Thoracic aorta (tissue), 2 donors: ENCODE data around the gene KLHL29. TPM values are rescaled to one million over a fixed set of nuclear protein-coding genes. Genes with fewer than 3 reads are reported as not detected.

Source experiments
- ATAC-seq: fragments of 150-250 bp; one replicate; pipeline ENCODE4 v1.8.0; 2017; ENCODE audit warnings: low read depth; ENCODE audit not compliant: insufficient number of reproducible peaks, low FRiP score
- DNase-seq: peaks from one replicate; pipeline ENCODE4 v3.0.0-alpha.2; 2020; ENCODE audit warnings: low spot score
- H3K27ac ChIP-seq, 2 donors: fragments of 200-600 bp; sonication (generic); 1 replicate in 1 of 2; 2 replicates in 1 of 2; pipeline ENCODE4 v1.5.1; 2016; ENCODE audit warnings: mild to moderate bottlenecking in 2 of 2, moderate library complexity in 2 of 2
- H3K27me3 ChIP-seq: fragments of 200-600 bp; sonication (generic); replicated peaks from 2 replicates; pipeline ENCODE4 v1.6.0; 2016; ENCODE audit warnings: mild to moderate bottlenecking; ENCODE audit not compliant: insufficient read depth
- H3K36me3 ChIP-seq: fragments of 200-600 bp; sonication (generic); one replicate; pipeline ENCODE4 v1.5.1; 2016
- H3K4me1 ChIP-seq, 2 donors: fragments of 200-600 bp; sonication (generic); 1 replicate in 1 of 2; 2 replicates in 1 of 2; pipeline versions ENCODE4 v1.5.1 to v1.6.0; 2016; ENCODE audit warnings: low read depth in 2 of 2, mild to moderate bottlenecking in 1 of 2; ENCODE audit not compliant: control insufficient read depth in 1 of 2
- H3K4me3 ChIP-seq: fragments of 200-600 bp; sonication (generic); 2 replicates; pipeline ENCODE4 v1.5.1; 2016; ENCODE audit warnings: mild to moderate bottlenecking
- H3K9me3 ChIP-seq: fragments of 200-600 bp; sonication (generic); 2 replicates; pipeline ENCODE4 v1.5.1; 2016
- total RNA-seq, 2 donors: library from RNA; depleted of rRNA; stranded (reverse); fragments of >200 nt; gene quantifications; one replicate each; pipeline versions ENCODE4 v1.1.0 to v1.2.3, GENCODE V29; 2016
- TF ChIP-seq, protein P1 (sequence below): fragments of 200-600 bp; sonication (generic); IDR thresholded peaks from one replicate; pipeline ENCODE4 v1.5.1; 2019; ENCODE audit warnings: antibody characterized with exemption

The KLHL29 gene
- total RNA-seq, 2 donors from 2014 or later = 18.5 to 24.4 TPM

DNA sequence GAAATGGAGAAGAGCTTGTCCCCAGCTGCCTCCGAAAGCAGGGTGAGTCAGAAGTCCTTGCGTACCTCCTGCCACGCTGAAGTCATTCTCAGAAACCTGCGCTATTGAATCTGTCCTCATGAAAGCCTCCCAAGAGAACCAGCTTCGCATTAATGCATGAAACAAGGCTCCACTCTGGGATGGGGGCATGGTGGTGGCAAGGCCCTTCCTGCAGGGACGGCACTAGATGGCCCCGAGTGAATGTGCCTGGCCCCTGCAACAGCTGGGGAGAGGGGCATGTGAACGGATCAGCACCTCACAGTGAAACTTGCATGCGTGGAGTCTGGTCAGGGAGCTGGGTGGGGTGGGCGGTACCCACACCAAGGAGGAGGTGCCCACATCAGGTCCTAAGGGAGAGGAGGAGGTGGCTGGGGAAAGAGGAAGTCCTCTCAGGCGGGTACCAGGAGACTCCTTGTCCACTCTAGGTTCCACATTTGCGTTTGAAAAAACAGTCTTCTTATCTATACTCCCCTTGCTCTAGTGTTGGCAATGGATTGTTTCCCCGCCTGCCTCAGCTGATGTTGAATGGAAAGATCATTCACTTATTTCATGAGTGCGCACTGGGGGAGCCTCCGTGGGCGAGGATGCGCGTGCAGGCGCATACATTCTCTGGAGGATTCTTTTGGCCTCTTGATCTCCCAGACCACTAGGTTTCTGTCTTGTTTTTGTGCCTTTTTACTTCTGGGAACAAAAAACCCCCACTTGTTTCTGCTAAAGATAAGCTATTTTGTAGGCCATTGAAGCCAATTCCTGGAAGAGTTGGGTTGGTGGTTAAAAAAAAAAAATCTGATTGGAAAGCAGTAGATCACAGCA is 104.7 kb downstream of the KLHL29 start:
- no peak for ATAC-seq
- TF ChIP-seq, protein P1, sequence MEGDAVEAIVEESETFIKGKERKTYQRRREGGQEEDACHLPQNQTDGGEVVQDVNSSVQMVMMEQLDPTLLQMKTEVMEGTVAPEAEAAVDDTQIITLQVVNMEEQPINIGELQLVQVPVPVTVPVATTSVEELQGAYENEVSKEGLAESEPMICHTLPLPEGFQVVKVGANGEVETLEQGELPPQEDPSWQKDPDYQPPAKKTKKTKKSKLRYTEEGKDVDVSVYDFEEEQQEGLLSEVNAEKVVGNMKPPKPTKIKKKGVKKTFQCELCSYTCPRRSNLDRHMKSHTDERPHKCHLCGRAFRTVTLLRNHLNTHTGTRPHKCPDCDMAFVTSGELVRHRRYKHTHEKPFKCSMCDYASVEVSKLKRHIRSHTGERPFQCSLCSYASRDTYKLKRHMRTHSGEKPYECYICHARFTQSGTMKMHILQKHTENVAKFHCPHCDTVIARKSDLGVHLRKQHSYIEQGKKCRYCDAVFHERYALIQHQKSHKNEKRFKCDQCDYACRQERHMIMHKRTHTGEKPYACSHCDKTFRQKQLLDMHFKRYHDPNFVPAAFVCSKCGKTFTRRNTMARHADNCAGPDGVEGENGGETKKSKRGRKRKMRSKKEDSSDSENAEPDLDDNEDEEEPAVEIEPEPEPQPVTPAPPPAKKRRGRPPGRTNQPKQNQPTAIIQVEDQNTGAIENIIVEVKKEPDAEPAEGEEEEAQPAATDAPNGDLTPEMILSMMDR = no peak
- H3K4me3 ChIP-seq = no peak overlapping the region
- H3K9me3 ChIP-seq = no peaks in the 10 kb centered on the region
- H3K4me1 ChIP-seq = no peaks in the 10 kb centered on the region
- H3K27ac ChIP-seq = no peak overlapping the region
- no peaks in the 10 kb centered on the region for H3K27me3 ChIP-seq
- no peaks in the 10 kb centered on the region for H3K36me3 ChIP-seq
- no peak for DNase-seq

DNA sequence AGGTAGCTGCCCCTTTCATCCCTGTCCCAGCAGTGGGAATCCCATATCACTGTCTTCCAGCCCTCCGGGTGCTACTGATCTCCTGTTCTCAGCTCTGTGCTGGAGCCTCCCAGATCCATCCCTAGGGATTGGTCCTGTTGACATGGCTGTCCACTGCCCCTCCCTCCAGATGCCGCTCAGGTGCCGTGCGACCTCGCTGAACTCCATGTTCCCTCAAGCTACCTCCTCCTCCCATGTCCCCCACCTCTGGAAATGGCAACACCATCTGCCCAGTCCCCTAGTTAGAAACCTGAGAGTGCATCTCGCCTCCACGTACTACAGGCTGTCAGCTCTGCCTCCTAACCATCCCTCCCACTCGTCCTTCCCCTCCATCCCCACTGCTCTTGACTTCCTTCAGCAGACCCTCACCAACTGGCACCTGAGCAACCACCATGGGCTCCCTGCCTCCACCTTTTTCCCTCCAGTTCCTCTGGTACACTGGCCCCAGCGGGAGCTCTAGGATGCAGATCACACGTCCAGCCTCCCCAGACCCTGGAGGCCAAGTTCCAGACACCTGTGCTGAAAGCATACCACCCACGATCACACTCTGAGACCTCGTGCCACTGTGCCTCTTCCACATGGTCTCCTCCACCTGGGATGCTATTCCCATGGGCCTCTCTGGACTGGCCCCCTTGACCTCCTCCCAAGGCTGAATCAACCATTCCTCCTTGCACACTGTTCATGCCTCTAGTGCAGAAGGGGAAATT is 106.8 kb downstream of the KLHL29 start:
- H3K9me3 ChIP-seq = no peaks in the 10 kb centered on the region
- no peaks in the 10 kb centered on the region for H3K27me3 ChIP-seq
- H3K4me3 ChIP-seq = no peak overlapping the region
- ATAC-seq = no peak
- no peak for DNase-seq
- H3K4me1 ChIP-seq = peaks cover 15 to 20% of the 10 kb centered on the region in 2 donors
- TF ChIP-seq, protein P1 = no peak
- H3K27ac ChIP-seq = no peak overlapping the region
- no peaks in the 10 kb centered on the region for H3K36me3 ChIP-seq

DNA sequence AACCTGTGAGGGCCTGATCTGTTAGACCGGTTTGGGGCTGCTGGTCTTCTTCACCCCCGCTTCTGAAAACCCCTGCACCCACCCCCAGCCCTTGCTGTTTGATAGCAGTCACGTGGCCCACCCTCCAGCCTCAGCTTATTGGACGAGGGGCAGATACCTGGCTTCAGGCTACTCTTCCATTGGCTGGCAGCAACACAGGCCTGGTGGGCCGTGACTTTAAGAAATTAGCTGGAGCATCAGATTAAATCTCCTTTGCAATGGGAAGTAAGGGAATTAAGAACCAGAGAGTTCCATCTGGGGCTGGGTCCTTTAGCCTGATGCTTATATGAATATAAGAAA is 107.3 kb downstream of the KLHL29 start:
- Histone ChIP-seq H3K36me3 (no peaks in the 10 kb centered on the region), H3K27ac (no peak overlapping the region), H3K4me1 (peaks cover 20 to 25% of the 10 kb centered on the region in 2 donors), H3K27me3 (no peaks in the 10 kb centered on the region), H3K9me3 (no peaks in the 10 kb centered on the region), H3K4me3 (no peak overlapping the region)
- TF ChIP-seq, protein P1 = no peak
- DNase-seq (no peak), ATAC-seq (no peak)

DNA sequence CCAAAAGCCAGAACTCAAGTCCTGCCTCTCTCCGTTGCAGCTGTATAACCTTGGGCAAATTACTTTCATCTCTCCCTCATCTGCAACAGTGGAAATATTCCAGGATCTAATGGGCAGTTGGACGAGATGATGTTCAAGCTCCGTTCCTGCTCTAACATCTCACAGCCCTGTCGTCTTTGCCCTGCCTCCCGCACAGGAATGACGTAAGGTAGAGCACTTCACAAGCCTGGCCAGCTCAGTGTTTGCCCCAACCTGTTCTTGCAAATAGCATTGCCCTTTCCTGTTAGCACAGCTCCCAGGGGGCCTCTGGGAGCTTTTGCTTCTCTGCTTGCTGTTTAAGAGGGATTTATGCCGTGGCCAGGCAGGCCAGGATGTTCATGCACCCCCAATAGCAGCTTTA is 107.9 kb downstream of the KLHL29 start:
- ATAC-seq = no peak
- DNase-seq = no peak
- no peaks in the 10 kb centered on the region for H3K36me3 ChIP-seq
- peaks cover 27 to 31% of the 10 kb centered on the region in 2 donors for H3K4me1 ChIP-seq
- H3K9me3 ChIP-seq = no peaks in the 10 kb centered on the region
- H3K27ac ChIP-seq = no peak overlapping the region
- no peaks in the 10 kb centered on the region for H3K27me3 ChIP-seq
- no peak overlapping the region for H3K4me3 ChIP-seq
- TF ChIP-seq, protein P1 = no peak

DNA sequence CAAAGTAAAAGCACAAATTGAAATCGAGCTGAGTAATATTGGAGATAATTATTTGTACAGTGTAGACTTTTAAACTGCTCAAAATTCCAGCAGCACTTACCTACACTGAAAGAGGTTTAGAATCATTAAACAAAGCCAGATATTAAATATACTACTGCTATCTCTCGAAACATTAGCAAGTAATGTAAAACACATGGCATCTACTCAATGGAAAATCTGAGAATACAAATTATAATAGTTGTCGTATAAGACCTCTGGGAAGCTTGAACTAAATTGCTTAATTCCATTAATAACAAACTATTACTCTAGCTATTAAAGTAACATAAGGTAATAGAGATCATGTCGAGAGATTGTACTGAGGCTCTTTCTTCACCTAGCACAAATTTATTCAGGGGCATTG is 108.9 kb downstream of the KLHL29 start:
- Histone ChIP-seq H3K4me1 (peaks cover 33 to 41% of the 10 kb centered on the region in 2 donors), H3K27ac (no peak overlapping the region), H3K9me3 (no peaks in the 10 kb centered on the region), H3K36me3 (no peaks in the 10 kb centered on the region), H3K27me3 (no peaks in the 10 kb centered on the region), H3K4me3 (no peak overlapping the region)
- no peak for ATAC-seq
- no peak for DNase-seq
- TF ChIP-seq, protein P1 = no peak
